CD4-positive, alpha-beta T cell treated with Interleukin-2 at 100 ng/mL for 4 hours (primary cell): ENCODE measurements around the gene ITPR3.

Experiments
- DNase-seq: peaks from one replicate; pipeline ENCODE4 v3.0.0-alpha.2; 2020; ENCODE audit warnings: low spot score

Gene ITPR3

GRCh38 chr6:33686981-33687975 is 66.2 kb downstream of the ITPR3 start:
- no peak for DNase-seq

- no peak for DNase-seq
These were observed 66.9 kb downstream of the ITPR3 start for GRCh38 chr6:33688006-33688405.

- DNase-seq, result no peak
These were observed 67.5 kb downstream of the ITPR3 start for GRCh38 chr6:33688451-33689147.

- no peak for DNase-seq
These were observed 68.0 kb downstream of the ITPR3 start for GRCh38 chr6:33689148-33689494.

- DNase-seq, result no peak
These were observed 68.8 kb downstream of the ITPR3 start for GRCh38 chr6:33689879-33690278.

GRCh38 chr6:33690766-33691165 is 69.6 kb downstream of the ITPR3 start:
- DNase-seq, result no peak

- DNase-seq, result no peak
These were observed 70.4 kb downstream of the ITPR3 start for GRCh38 chr6:33691456-33692077.

GRCh38 chr6:33692078-33692759 is 71.1 kb downstream of the ITPR3 start:
- no peak for DNase-seq

GRCh38 chr6:33692760-33693158 is 71.6 kb downstream of the ITPR3 start:
- DNase-seq, result peak; percentile 61

- no peak for DNase-seq
These were observed 72.3 kb downstream of the ITPR3 start for GRCh38 chr6:33693186-33694105.

GRCh38 chr6:33694401-33694931 is 73.3 kb downstream of the ITPR3 start:
- peak; percentile 69 for DNase-seq

- no peak for DNase-seq
These were observed 73.9 kb downstream of the ITPR3 start for GRCh38 chr6:33694977-33695376.

- DNase-seq, result no peak
These were observed 74.3 kb downstream of the ITPR3 start for GRCh38 chr6:33695451-33695887.

GRCh38 chr6:33696076-33696475 is 75.0 kb downstream of the ITPR3 start:
- DNase-seq, result no peak

GRCh38 chr6:33696548-33697518 is 75.7 kb downstream of the ITPR3 start:
- peak; percentile 41 for DNase-seq

- DNase-seq, result no peak
These were observed 76.7 kb downstream of the ITPR3 start for GRCh38 chr6:33697845-33698244.

GRCh38 chr6:33698494-33698893 is 77.4 kb downstream of the ITPR3 start:
- no peak for DNase-seq

GRCh38 chr6:33699131-33699530 is 78.0 kb downstream of the ITPR3 start:
- no peak for DNase-seq

GRCh38 chr6:33699739-33700138 is 78.6 kb downstream of the ITPR3 start:
- DNase-seq, result no peak
